ENCODE data around the gene C9orf153. TPM values are rescaled to one million over a fixed set of nuclear protein-coding genes. Genes with fewer than 3 reads are reported as not detected.

C9orf153 gene
- polyA plus RNA-seq, 4 donors = 0.10 to 0.54 (median 0.23) TPM

DNA sequence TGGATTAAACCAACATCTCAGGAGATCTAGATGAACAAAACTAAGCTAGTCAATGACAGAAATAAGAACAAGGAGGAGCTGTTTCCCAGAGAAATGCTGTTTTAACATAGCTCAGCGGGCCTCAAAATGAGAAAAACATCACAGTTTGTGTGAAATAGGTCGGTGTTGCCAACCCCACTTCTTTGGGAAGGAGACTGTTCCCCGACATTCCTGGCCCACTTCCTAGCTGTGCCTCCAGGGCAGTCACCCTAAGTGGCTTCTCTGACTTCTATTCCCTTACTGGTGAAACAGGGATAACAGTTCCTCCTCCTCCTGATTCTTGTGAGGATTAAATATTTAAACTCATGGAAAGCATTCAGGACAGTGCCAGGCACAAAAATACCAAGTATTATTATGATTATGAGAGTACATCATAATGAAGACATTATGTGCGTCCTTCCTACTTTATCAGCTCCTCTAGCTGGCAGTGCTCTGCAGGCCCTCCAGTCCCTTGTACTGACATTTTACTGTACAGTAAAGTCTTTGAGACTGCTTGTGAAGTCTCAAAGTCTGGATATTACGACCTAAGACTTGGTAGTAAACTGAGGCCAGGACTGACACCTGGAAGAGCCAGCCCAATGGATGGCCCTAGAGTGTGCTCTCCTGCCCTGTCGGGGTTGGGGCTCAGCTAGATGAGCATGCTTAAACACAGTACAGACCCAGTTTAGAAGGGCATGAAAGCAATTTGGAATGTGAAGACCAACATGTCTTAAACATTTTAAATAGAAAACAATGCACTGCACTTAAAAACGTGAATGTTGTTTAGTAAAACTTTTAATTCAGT lies 15.6 kb upstream of the C9orf153 start:
- no peak for DNase-seq (ENCODE audit: low read depth in 4 of 4, low spot score in 2 of 4)

DNA sequence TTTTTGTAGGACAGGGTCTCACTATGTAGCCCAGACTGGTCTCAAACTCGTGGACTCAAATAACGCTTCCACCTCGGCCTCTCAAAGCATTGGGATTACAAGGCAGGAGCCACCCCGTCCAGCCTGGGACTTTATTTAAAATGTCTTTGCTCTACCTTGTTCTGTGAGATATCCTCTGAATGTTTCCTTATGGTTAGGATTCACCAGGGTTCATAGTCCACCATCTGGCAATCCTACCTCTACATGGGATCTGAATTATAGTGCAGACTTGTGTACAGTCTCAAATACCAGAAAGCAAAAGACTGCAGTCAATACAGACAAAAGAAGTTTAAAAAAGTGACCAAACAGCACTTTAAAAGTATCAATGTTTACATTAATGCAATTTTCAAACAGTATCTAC lies 12.8 kb upstream of the C9orf153 start:
- DNase-seq (ENCODE audit: low read depth in 4 of 4, low spot score in 2 of 4) = no peak

DNA sequence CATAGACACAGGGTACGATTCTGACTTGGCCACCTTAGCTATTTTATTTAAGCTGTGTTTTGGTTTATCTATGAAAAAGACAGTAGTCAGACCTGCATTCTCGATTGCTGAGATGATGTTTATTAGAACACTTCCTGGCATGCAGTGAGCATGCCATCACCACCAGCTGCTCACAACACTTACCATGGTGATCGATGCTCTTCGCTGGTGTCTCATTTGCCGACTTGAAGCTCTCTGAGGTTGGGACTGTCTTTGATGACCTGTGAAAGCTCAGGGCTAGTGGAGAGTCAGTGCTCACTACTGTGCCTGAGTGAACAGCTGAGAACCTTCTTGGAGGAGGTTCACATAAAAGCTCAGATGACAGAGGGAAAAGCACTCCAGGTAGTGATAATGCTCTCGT lies 4.4 kb upstream of the C9orf153 start:
- no peak for DNase-seq (ENCODE audit: low read depth in 4 of 4, low spot score in 2 of 4)

DNA sequence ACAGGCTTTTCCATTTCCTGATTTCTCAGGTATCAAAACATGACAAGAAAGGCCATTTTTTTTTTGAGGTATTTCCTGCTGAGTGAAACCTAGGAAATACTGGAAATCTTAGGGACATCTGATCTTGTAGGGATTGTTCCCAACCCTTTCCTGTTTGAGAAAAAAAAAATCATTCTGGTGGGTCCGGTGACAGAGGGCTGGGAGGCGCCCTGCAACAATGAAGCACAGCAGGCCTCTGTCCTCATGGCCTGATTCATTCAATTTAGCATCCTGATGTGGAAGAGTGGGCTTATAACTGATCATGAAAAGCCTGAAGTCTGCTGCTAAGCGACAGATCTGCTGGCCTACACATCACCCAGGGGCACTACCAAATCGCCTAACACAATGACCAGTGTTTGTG lies 3.0 kb upstream of the C9orf153 start:
- no peak for DNase-seq (ENCODE audit: low read depth in 4 of 4, low spot score in 2 of 4)

DNA sequence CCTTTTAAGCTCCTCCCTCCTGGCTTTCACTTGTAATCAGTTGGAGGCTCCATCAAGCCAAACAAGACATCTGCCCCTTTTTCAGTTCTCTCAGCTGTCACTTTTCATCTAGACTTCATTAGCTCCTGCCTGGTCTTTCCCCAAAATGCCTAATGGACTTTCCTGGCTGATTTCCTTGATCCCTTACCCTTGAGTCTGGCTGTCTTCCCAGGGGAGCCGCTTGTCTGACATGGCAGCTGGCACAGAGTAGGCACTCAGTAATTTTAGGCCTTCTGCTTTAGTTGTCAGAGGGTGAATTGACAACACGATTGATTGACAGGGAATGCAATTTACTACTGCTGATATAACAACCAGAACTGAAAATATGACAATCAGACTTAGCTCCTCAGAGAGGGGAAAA lies 2.1 kb downstream of the C9orf153 start:
- DNase-seq (ENCODE audit: low read depth in 4 of 4, low spot score in 2 of 4) = no peak

DNA sequence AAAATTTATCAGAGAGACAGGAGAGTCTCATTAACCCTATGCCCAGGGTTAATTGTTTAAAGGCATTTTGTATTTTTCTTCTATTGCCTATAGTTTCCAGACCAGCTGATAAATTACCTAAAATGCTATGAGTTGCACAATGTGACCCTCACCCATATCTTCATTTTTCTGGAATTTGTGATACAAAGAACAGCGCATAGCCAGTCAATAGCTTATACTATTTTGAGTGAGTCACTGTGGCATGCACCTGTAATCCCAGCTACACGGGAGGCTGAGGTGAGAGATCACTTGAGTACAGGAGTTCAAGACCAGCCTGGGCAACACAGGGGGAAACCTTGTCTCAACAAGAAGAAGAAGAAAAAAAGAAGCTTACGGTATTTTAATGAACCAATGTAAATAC lies 2.8 kb downstream of the C9orf153 start:
- no peak for DNase-seq (ENCODE audit: low read depth in 4 of 4, low spot score in 2 of 4)

DNA sequence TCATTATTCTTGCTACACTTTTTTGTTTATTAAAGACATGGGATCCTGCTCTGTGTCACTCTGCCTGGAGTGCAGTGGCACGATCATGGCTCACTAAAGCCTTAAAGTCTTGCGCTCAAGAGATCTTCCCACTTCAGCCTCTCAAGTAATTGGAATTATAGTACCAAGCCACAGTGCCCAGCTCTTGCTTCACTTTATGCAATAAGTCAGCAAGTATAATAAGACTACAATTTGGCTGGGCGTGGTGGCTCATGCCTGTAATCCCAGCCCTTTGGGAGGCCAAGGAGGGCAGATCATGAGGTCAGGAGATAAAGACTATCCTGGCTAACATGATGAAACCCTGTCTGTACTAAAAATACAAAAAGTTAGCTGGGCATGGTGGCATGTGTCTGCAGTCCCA lies 5.9 kb downstream of the C9orf153 start:
- DNase-seq (ENCODE audit: low read depth in 4 of 4, low spot score in 2 of 4) = no peak

DNA sequence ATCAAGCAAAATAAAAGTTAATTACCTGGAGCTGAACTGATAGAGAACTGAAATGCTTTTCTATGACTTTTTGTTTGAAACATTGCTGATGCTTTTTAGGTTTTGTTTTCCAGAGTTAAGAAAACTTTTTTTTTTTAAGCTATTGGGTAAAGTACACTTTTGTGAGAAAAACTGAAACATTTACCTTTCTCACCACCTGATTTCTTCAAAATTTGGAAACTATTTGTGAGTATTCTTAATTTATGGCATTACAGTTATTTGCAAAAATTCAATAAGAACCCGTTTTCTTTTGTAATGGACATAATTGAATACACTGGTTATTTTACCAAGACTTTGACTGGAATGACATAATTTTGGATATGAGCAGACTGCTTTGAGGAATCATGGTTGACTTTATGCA lies 6.6 kb downstream of the C9orf153 start:
- DNase-seq (ENCODE audit: low read depth in 4 of 4, low spot score in 2 of 4) = no peak

DNA sequence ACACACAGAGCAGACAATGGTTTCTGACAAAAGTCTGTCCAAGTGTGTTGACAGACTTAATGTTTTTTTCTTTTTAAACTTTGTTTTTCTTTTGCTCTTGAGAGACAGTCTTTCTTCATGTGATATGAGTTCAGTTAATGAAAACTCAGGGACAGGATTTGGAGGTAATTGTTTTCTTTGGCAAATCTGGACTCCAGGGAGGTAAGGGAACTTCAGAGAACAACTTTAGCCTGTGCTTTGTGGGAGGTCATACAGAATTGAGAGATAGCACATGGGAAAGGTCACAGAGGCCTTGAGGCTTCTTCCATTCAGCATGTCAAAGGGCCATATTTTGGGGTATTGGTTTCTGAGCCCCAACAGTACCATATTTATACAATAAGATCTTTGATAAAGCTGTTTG lies 9.3 kb downstream of the C9orf153 start:
- DNase-seq (ENCODE audit: low read depth in 4 of 4, low spot score in 2 of 4) = no peak

DNA sequence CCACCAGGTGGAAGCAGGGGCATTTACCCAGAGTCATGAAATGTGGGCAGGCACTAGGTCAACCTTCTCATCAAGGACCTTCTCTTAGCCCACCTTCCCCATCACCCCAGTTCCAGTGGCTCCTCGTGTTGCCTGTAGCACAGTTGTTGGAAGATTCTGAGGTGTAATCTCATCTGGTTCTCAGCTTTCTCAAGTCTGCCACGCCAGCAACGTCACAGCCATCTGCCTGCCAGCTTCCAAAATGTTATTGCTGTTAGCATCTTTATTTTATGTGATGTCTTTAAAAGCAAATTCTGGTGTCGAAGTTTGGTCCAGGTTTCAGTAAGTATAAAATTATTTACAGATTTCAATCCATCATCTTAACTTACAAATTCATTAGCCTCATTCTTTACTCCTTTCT lies 10.7 kb downstream of the C9orf153 start:
- DNase-seq (ENCODE audit: low read depth in 4 of 4, low spot score in 2 of 4) = no peak

DNA sequence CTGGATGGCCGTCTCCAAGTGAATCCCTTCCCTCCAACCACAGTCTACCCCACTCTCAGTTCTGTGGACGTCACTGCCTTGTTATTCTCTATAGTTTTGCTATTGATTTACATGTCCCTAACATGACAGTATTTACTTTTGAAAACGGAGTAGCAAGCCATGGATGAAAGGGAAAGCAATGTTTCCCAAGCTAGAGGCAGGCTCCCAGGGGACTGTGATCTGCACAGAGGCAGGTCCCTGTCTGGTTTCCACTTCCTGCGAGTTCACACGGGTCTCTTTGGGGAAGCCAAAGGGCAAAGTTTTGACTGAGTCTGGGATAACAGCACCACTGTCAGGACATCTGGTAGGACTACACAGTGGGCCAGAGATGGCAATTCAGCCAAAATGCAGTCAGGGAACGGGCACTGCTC lies 12.7 kb downstream of the C9orf153 start:
- DNase-seq (ENCODE audit: low read depth in 4 of 4, low spot score in 2 of 4) = no peak

DNA sequence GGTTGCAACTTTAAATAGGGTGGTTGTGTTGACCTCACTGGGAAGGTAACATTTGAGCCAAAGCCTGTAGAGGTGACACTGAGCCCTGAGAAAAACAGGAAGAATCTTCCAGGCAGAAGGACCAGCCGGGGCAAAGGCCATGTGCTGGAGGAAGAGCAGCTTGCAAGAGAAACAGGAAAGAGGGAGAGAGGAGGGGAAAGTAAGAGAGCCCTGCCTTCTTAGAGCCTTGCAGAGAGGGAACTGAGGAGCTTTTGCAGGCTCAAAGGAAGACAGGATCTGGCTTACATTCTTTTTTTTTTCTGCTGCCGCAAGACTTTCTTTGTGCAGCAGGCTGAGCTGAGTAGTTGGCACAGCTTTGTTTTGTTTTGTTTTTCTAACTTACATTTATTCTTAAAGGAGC lies 17.4 kb downstream of the C9orf153 start:
- DNase-seq (ENCODE audit: low read depth in 4 of 4, low spot score in 2 of 4) = no peak

DNA sequence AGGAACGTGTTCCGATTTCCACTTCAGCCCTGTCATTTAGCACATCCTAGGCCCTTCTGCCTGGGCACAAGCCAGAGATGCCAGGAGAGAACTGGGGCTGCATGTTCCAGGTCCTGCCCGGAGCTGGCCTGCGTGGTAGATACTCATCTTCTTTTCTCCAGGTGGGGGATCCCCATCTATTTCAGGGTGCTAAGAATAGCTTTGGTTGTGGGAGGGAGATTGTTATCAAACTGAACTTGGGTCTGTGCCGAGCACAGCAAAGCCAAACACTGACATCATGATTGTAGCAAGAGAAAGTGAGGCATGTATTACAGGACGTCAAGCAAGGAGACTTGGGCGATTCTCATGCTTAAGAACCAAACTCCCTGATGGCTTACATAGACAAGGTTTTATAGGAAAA lies 18.2 kb downstream of the C9orf153 start:
- DNase-seq (ENCODE audit: low read depth in 4 of 4, low spot score in 2 of 4) = no peak

DNA sequence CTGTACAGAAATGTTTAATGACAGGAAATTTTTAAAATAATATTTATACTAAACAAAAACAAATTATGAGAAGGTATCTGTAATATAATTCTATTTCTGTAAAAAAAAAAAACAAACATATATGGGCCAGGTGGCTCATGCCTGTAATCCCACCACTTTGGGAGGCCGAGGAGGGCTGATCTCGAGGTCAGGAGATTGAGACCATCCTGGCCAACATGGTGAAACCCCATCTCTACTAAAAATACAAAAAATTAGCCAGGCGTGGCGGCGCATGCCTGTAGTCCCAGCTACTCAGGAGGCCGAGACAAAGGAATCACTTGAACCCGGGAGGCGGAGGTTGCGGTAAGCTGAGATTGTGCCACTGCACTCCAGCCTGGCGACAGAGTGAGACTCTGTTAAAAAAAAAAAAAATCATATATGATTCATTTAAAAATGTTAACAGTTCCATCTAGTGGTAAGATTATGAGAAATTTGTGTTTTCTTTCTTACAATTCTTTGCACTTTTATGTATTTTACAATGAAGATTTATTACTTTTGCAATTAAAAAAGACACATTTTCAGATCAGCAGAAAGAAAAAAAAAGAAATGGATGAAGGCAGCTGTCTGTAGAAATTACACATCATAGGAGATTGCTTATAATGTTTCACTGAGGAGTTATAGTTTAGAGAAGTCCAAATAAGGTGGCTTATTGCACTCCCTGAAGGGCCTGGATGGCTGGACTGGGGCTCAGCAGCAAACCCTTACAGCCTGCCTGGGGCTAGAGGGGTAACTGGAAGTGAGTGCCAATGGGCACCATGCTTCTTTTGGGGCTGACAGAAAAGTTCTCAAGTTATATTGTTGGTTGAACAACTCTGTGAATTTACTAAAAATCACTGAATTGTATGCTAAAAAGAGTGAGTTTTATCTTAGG lies 20.3 kb downstream of the C9orf153 start:
- no peak for DNase-seq (ENCODE audit: low read depth in 4 of 4, low spot score in 2 of 4)

DNA sequence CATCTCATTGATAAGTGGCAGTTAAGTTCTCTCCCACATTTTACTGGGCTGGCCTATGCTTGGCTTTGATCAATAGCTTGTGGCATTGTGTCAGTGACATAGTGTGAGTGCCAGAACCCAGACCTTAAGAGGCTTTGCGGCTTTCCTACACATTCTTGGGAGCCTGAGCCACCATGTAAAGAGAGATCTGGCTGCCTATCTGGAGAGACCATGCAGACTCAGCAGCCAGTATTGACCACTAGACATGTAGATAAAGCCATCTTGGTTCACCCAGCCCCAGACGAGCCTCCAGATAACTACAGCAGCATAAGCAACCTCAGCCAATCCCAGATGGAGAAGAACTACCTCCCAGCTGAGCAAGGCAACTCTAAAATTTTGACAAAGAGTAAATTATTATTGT lies 28.6 kb downstream of the C9orf153 start:
- no peak for DNase-seq (ENCODE audit: low read depth in 4 of 4, low spot score in 2 of 4)

DNA sequence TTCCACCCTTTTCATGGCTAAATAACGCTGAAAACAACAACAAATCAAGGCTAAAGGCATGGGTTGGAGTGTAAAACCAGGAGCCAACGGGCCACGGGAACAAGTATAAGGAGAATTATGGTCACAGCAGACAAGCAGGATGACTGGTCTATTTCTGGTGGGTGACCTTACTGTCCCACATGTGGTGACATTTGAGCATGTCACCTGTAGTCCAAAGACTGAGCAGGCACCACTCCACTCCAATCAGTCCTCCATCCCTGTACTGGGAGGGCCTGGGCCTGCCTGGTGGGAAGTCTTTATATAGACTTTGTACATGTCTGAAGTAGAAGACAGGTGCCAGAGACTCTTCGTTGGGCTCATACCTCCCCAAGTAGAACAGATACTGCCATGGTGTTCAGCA lies 36.8 kb downstream of the C9orf153 start:
- no peak for DNase-seq (ENCODE audit: low read depth in 4 of 4, low spot score in 2 of 4)

DNA sequence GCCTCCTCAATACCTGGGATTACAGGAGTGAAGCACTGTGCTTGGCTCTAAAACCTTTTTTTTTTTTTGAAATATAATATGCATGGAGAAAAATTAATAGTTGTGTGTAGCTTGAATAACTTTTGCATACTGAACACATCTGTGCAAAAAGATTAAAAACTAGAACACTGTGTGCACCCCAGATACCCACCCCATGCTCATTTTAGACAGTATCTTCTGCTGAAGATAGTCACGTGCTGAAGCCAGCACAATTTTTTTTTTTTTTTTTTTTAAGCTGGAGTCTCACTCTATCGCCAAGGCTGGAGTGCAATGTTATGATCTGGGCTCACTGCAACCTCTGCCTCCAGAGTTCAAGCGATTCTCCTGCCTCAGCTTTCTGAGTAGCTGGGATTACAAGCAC lies 39.9 kb downstream of the C9orf153 start:
- no peak for DNase-seq (ENCODE audit: low read depth in 4 of 4, low spot score in 2 of 4)

DNA sequence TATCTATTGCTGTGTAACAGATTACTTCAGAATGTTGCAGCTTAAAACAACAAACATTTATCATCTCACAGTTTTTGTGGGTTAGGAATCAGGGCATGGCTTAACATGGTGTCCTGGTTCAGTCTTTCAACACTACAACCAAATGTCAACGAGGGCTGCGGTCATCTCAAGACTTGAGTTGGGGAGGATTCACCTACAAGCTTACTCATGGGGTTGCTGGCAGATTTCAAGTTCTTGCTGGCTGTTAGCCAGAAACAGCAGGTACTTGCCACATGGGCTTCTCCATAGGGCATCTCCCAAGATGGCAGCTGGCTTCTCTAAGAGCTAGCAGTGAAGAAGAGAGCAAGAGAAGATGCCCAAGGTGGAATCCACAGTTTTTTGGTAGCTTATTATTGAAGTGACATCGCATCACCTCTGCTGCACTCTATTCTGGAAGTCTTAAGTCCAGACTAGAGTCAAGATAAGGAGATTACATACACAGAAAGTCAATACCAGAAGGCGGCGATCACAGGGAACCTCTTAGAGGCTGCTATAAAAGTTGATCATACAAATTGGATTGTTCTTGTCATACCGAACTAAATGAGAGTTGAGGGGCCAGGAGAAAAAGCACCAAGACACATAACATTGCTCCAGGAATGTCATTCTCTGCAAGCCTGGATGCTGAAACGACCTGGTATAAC lies 42.2 kb downstream of the C9orf153 start:
- no peak for DNase-seq (ENCODE audit: low read depth in 4 of 4, low spot score in 2 of 4)

DNA sequence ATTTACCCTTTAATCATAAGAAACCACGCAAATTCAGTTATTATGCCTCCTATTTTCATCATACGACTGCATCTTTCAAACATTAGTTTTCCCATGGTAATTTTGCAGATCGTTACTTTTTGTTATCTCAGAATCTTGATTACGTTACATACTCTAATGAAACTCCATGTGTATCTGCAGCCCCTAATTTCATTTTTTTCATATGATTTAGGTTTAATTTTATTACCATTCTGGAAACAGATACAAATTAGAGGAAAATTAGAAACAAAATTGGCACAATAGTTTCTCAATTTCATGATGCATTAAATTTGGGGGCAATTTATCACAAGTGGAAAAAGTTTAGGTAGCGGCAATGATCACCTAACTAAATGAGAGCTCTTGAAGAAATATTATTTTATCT lies 52.3 kb downstream of the C9orf153 start:
- no peak for DNase-seq (ENCODE audit: low read depth in 4 of 4, low spot score in 2 of 4)

DNA sequence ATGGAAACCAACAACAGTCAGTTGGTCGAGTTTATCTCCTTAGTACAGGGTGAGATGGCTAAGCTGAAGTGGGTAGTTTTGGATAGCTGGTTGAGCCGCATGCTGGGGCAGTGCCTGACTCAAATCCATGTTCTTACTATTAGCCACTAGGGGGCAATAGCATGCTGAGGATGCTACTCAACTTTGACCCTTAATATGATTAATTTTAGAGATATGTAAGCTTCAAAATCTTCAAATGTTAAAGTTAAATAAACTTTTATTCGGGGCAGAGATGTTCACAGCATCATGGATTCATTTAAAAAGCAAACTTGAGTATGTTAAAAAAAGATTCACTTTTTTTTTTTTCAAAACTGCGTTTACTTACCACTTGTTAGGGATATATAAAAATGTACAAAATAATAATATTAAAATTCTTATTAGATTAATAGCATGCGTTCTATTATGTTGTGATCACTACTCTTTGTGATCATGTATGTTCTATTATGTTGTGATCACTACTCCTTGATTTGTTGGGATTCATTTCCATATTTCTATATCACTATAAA lies 57.0 kb downstream of the C9orf153 start:
- no peak for DNase-seq (ENCODE audit: low read depth in 4 of 4, low spot score in 2 of 4)

Data from left renal cortex interstitium (tissue), 4 donors.